GM18907 (cell line): ENCODE data around the gene OR2T27.
"Not testable (repeated sequence)": the region's sequence is repeated elsewhere in the genome, so short reads cannot be mapped to it uniquely, and the experiment has no call there.

Source experiments
- ATAC-seq: cut with Tn5 transposase; IDR thresholded peaks from one replicate; pipeline ENCODE4 v1.9.1; 2021; ENCODE audit warnings: mild to moderate bottlenecking, moderate library complexity; ENCODE audit not compliant: unreplicated experiment

The OR2T27 gene

GRCh38 chr1:248655354-248655753 is at the start of gene OR2T27:
TSS of gene OR2T27 (minus strand) at chr1:248655528. CDS start at chr1:248650884, 4,644 bp downstream.
- not testable (repeated sequence) for ATAC-seq

- no peak for ATAC-seq
Measured at GRCh38 chr1:248704606-248705005, 49.3 kb upstream of the OR2T27 start.

GRCh38 chr1:248703674-248704073 is 48.3 kb upstream of the OR2T27 start:
- no peak for ATAC-seq

GRCh38 chr1:248702714-248703113 is 47.4 kb upstream of the OR2T27 start, which contains the start of gene OR14I1:
TSS of gene OR14I1 (minus strand) at chr1:248702766.
- no peak for ATAC-seq

GRCh38 chr1:248699099-248699498 is 43.8 kb upstream of the OR2T27 start:
- ATAC-seq, result no peak

GRCh38 chr1:248697907-248698306 is 42.6 kb upstream of the OR2T27 start:
- no peak for ATAC-seq

- no peak for ATAC-seq
Measured at GRCh38 chr1:248696774-248697173, 41.4 kb upstream of the OR2T27 start.

GRCh38 chr1:248696261-248696660 is 40.9 kb upstream of the OR2T27 start:
- no peak for ATAC-seq

GRCh38 chr1:248695451-248696132 is 40.3 kb upstream of the OR2T27 start:
- no peak for ATAC-seq

- ATAC-seq, result no peak
Measured at GRCh38 chr1:248691567-248692155, 36.3 kb upstream of the OR2T27 start.

GRCh38 chr1:248688527-248689298 is 33.4 kb upstream of the OR2T27 start:
- peak; percentile 80 for ATAC-seq

GRCh38 chr1:248686815-248687214 is 31.5 kb upstream of the OR2T27 start:
- ATAC-seq, result peak; percentile 80

- ATAC-seq, result no peak
Measured at GRCh38 chr1:248681651-248682050, 26.3 kb upstream of the OR2T27 start.

- no peak for ATAC-seq
Measured at GRCh38 chr1:248670003-248670402, 14.7 kb upstream of the OR2T27 start.

GRCh38 chr1:248663453-248664328 is 8.4 kb upstream of the OR2T27 start:
- ATAC-seq, result peak; percentile 98

GRCh38 chr1:248656797-248657196 is 1.5 kb upstream of the OR2T27 start:
- peak; percentile 65 for ATAC-seq

GRCh38 chr1:248648770-248649536 is 6.4 kb downstream of the OR2T27 start:
- ATAC-seq, result not testable (repeated sequence)

GRCh38 chr1:248645178-248645577 is 10.2 kb downstream of the OR2T27 start, which contains the start of gene OR2T35:
TSS of gene OR2T35 (minus strand) at chr1:248645278. CDS start at chr1:248639258, 6,020 bp downstream.
- not testable (repeated sequence) for ATAC-seq

- peak; percentile 85 for ATAC-seq
Measured at GRCh38 chr1:248642971-248643651, 12.2 kb downstream of the OR2T27 start.
